H9 (cell line): ENCODE data around the gene ARFIP1. TPM values are rescaled to one million over a fixed set of nuclear protein-coding genes. Genes with fewer than 3 reads are reported as not detected.

ENCODE experiments used
- DNase-seq: peaks from one replicate; pipeline ENCODE4 v3.0.0-alpha.2; 2017
- H2AFZ ChIP-seq: one replicate; pipeline ENCODE4 v1.6.1; 2013; ENCODE audit warnings: mild to moderate bottlenecking, low read length, control low read depth, moderate library complexity
- H2AK5ac ChIP-seq: 2 replicates; pipeline ENCODE4 v1.6.1; 2013; ENCODE audit warnings: low read length, control low read depth, mixed read lengths; ENCODE audit not compliant: insufficient read length
- H2BK120ac ChIP-seq: one replicate; pipeline ENCODE4 v1.6.1; 2013; ENCODE audit warnings: low read depth, mild to moderate bottlenecking, low read length, control low read depth, inconsistent platforms; ENCODE audit not compliant: poor library complexity, severe bottlenecking
- H2BK12ac ChIP-seq: 2 replicates; pipeline ENCODE4 v1.6.1; 2013; ENCODE audit warnings: low read length, control low read depth, mixed read lengths, low read depth; ENCODE audit not compliant: insufficient read length
- H2BK15ac ChIP-seq: 2 replicates; pipeline ENCODE4 v1.6.1; 2013; ENCODE audit warnings: low read depth, low read length, control low read depth
- H2BK20ac ChIP-seq: one replicate; pipeline ENCODE4 v1.6.1; 2013; ENCODE audit warnings: low read depth, mild to moderate bottlenecking, low read length, control low read depth, inconsistent platforms; ENCODE audit not compliant: poor library complexity, severe bottlenecking
- H2BK5ac ChIP-seq: 2 replicates; pipeline ENCODE4 v1.6.1; 2013; ENCODE audit warnings: low read length, control low read depth, mixed read lengths; ENCODE audit not compliant: insufficient read length
- H3K14ac ChIP-seq: 2 replicates; pipeline ENCODE4 v1.6.1; 2013; ENCODE audit warnings: low read length, control low read depth; ENCODE audit not compliant: insufficient read depth
- H3K18ac ChIP-seq: 2 replicates; pipeline ENCODE4 v1.6.1; 2013; ENCODE audit warnings: low read depth, mild to moderate bottlenecking, mixed read lengths, low read length, control low read depth; ENCODE audit not compliant: insufficient read length
- H3K23ac ChIP-seq: 2 replicates; pipeline ENCODE4 v1.6.1; 2013; ENCODE audit warnings: low read length, control low read depth, mixed read lengths, low read depth; ENCODE audit not compliant: insufficient read length
- H3K23me2 ChIP-seq: 2 replicates; pipeline ENCODE4 v1.6.1; 2013; ENCODE audit warnings: low read depth, mild to moderate bottlenecking, mixed read lengths, low read length, control low read depth; ENCODE audit not compliant: insufficient read length, poor library complexity, severe bottlenecking
- H3K27ac ChIP-seq: 2 replicates; pipeline ENCODE4 v1.5.1; 2013; ENCODE audit warnings: low read length, control low read depth, mixed read lengths, low read depth; ENCODE audit not compliant: insufficient read length
- H3K27me3 ChIP-seq: 2 replicates; pipeline ENCODE4 v1.6.1; 2013; ENCODE audit warnings: low read length, control low read depth, inconsistent platforms; ENCODE audit not compliant: insufficient read depth
- H3K4ac ChIP-seq: 2 replicates; pipeline ENCODE4 v1.6.1; 2013; ENCODE audit warnings: low read depth, mild to moderate bottlenecking, control low read depth, inconsistent platforms, low read length, moderate library complexity
- H3K4me1 ChIP-seq: 2 replicates; pipeline ENCODE4 v1.6.1; 2013; ENCODE audit warnings: low read length, control low read depth, inconsistent platforms; ENCODE audit not compliant: insufficient read depth
- H3K4me2 ChIP-seq: 2 replicates; pipeline ENCODE4 v1.6.1; 2013; ENCODE audit warnings: low read length, control low read depth, mixed read lengths; ENCODE audit not compliant: insufficient read length, insufficient read depth
- H3K56ac ChIP-seq: 2 replicates; pipeline ENCODE4 v1.6.1; 2013; ENCODE audit warnings: low read depth, mild to moderate bottlenecking, mixed read lengths, low read length, control low read depth; ENCODE audit not compliant: insufficient read length
- H3K79me1 ChIP-seq: 2 replicates; pipeline ENCODE4 v1.6.1; 2013; ENCODE audit warnings: low read depth, mild to moderate bottlenecking, moderate library complexity, low read length, control low read depth, inconsistent platforms; ENCODE audit not compliant: insufficient read depth, poor library complexity, severe bottlenecking
- H3K79me2 ChIP-seq: 2 replicates; pipeline ENCODE4 v1.6.1; 2013; ENCODE audit warnings: low read length, control low read depth, inconsistent platforms; ENCODE audit not compliant: insufficient read depth
- H3K9ac ChIP-seq: 2 replicates; pipeline ENCODE4 v1.6.1; 2013; ENCODE audit warnings: low read length, control low read depth, mixed read lengths; ENCODE audit not compliant: insufficient read length; ENCODE audit errors: extremely low read depth
- H3K9me3 ChIP-seq: one replicate; pipeline ENCODE4 v1.6.1; 2013; ENCODE audit warnings: low read depth, low read length, inconsistent platforms; ENCODE audit not compliant: control insufficient read depth
- H3T11ph ChIP-seq: one replicate; pipeline ENCODE4 v1.6.1; 2013; ENCODE audit warnings: mild to moderate bottlenecking, low read length, control low read depth, inconsistent platforms
- H4K20me1 ChIP-seq: one replicate; pipeline ENCODE4 v1.6.1; 2013; ENCODE audit not compliant: control insufficient read depth, insufficient read length, insufficient read depth
- H4K5ac ChIP-seq: 2 replicates; pipeline ENCODE4 v1.6.1; 2013; ENCODE audit warnings: low read depth, mild to moderate bottlenecking, mixed read lengths, low read length, control low read depth; ENCODE audit not compliant: insufficient read length
- H4K8ac ChIP-seq: replicated peaks from 2 replicates; pipeline ENCODE4 v1.6.1; 2013; ENCODE audit warnings: low read length, control low read depth, mixed read lengths, low read depth; ENCODE audit not compliant: insufficient read length
- H4K91ac ChIP-seq: 2 replicates; pipeline ENCODE4 v1.6.1; 2013; ENCODE audit warnings: low read depth, mild to moderate bottlenecking, moderate library complexity, mixed read lengths, low read length, control low read depth; ENCODE audit not compliant: insufficient read length
- H3K27ac Mint-ChIP-seq, 3 experiments: 2 replicates in 2 of 3; 3 replicates in 1 of 3; pipeline ENCODE4 v1.8.0; 2020 to 2021; ENCODE audit warnings: mixed read lengths in 3 of 3, mild to moderate bottlenecking in 1 of 3, moderate library complexity in 1 of 3
- H3K27me3 Mint-ChIP-seq: 2 replicates; pipeline ENCODE4 v1.8.0; 2021; ENCODE audit warnings: low read depth, mild to moderate bottlenecking, moderate library complexity, mixed read lengths
- H3K36me3 Mint-ChIP-seq, 3 experiments: 2 replicates in 2 of 3; 3 replicates in 1 of 3; pipeline ENCODE4 v1.8.0; 2020 to 2021; ENCODE audit warnings: low read depth in 3 of 3, mixed read lengths in 3 of 3; ENCODE audit not compliant: insufficient read depth in 1 of 3
- H3K4me1 Mint-ChIP-seq, 2 experiments: 2 replicates each; pipeline ENCODE4 v1.8.0; 2020; ENCODE audit warnings: mixed read lengths in 2 of 2
- H3K4me3 Mint-ChIP-seq, 2 experiments: 2 replicates in 1 of 2; 3 replicates in 1 of 2; pipeline ENCODE4 v1.8.0; 2020 to 2021; ENCODE audit warnings: mild to moderate bottlenecking in 2 of 2, mixed read lengths in 2 of 2, moderate library complexity in 1 of 2
- H3K9me3 Mint-ChIP-seq, 2 experiments: 2 replicates in 1 of 2; 3 replicates in 1 of 2; pipeline ENCODE4 v1.8.0; 2020; ENCODE audit warnings: mild to moderate bottlenecking in 2 of 2, mixed read lengths in 2 of 2, moderate library complexity in 1 of 2
- total RNA-seq: library from RNA; stranded (reverse); gene quantifications from 2 replicates; pipeline ENCODE4 v1.2.1, GENCODE V29; 2021
- TF ChIP-seq, protein P1 (sequence below): fragments of 200-600 bp; sonication (generic); conservative IDR thresholded peaks from 3 replicates; pipeline ENCODE4 v1.8.0; 2021; ENCODE audit warnings: antibody characterized with exemption, mild to moderate bottlenecking

ARFIP1 gene
- total RNA-seq, 1 experiment from 2014 or later: 30.8 TPM

DNA sequence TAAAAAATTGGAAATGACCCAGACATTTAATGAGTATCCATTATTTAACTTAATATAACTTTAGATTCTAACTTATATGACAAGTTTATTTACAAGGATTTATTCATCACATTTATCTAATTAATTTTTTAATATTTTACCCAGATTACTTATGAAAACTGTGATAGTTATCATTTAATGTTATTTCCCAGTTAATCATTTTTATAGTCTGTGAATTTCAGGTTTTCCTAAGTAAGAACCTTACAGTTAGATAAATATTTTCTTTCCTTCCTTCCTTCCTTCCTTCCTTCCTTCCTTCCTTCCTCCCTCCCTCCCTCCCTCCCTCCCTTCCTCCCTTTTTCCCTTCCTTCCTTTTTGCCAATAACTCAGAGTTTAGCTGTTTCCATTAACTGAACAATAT lies 141.5 kb downstream of the ARFIP1 start:
- Histone ChIP-seq H3T11ph (no peak overlapping the region), H3K27ac (no peak overlapping the region), H3K9ac (no peak overlapping the region), H3K4ac (no peak overlapping the region), H3K18ac (no peak overlapping the region), H2BK20ac (no peak overlapping the region), H2BK12ac (no peak overlapping the region), H3K14ac (no peak overlapping the region), H3K79me1 (no peaks in the 10 kb centered on the region), H3K4me2 (no peak overlapping the region), H2AFZ (no peak overlapping the region), H2BK5ac (no peak overlapping the region), H4K5ac (no peak overlapping the region), H2BK15ac (no peak overlapping the region), H3K4me1 (no peaks in the 10 kb centered on the region; the same call in 1 of the 2 replicates), H3K79me2 (no peaks in the 10 kb centered on the region), H3K9me3 (peaks cover 28% of the 10 kb centered on the region), H4K20me1 (no peaks in the 10 kb centered on the region), H3K56ac (no peak overlapping the region), H3K23ac (no peak overlapping the region), H2AK5ac (no peak overlapping the region), H2BK120ac (no peak overlapping the region), H3K27me3 (no peaks in the 10 kb centered on the region), H3K23me2 (no peaks in the 10 kb centered on the region), H4K91ac (no peak overlapping the region), H4K8ac (no peak overlapping the region)
- Mint-ChIP-seq H3K4me3 (no peak overlapping the region), H3K4me1 (peaks cover 9 to 10% of the 10 kb centered on the region in 2 experiments), H3K27me3 (peaks cover 2% of the 10 kb centered on the region; the same call in 1 of the 2 replicates), H3K9me3 (peaks cover 43 to 44% of the 10 kb centered on the region in 2 experiments), H3K36me3 (peaks cover 28 to 48% (median 42%) of the 10 kb centered on the region in 3 experiments), H3K27ac (no peak overlapping the region)
- TF ChIP-seq, protein P1, sequence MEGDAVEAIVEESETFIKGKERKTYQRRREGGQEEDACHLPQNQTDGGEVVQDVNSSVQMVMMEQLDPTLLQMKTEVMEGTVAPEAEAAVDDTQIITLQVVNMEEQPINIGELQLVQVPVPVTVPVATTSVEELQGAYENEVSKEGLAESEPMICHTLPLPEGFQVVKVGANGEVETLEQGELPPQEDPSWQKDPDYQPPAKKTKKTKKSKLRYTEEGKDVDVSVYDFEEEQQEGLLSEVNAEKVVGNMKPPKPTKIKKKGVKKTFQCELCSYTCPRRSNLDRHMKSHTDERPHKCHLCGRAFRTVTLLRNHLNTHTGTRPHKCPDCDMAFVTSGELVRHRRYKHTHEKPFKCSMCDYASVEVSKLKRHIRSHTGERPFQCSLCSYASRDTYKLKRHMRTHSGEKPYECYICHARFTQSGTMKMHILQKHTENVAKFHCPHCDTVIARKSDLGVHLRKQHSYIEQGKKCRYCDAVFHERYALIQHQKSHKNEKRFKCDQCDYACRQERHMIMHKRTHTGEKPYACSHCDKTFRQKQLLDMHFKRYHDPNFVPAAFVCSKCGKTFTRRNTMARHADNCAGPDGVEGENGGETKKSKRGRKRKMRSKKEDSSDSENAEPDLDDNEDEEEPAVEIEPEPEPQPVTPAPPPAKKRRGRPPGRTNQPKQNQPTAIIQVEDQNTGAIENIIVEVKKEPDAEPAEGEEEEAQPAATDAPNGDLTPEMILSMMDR: no peak
- no peak for DNase-seq
